ENCODE measurements around the gene GRIN1.

DNA sequence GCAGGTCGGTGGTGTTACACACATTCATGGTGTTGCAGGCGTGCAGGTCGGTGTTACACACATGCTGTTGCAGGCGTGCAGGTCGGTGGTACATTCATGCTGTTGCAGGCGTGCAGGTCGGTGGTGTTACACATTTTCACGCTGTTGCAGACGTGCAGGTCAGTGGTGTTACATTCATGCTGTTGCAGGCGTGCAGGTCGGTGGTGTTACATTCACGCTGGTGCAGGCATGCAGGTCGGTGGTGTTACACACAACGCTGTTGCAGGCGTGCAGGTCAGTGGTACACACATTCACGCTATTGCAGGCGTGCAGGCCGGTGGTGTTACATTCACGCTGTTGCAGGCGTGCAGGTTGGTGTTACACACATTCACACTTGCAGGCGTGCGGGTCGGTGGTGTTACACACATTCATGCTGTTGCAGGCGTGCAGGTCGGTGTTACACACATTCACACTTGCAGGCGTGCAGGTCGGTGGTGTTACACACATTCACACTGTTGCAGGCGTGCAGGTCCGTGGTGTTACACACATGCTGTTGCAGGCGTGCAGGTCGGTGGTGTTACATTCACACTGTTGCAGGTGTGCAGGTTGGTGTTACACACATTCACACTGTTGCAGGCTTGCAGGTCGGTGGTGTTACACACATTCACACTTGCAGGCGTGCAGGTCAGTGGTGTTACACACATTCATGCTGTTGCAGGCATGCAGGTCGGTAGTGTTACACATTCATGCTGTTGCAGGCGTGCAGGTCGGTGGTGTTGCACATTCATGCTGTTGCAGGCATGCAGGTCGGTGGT lies 35.6 kb upstream of the GRIN1 start:
- TF ChIP-seq, protein P1, sequence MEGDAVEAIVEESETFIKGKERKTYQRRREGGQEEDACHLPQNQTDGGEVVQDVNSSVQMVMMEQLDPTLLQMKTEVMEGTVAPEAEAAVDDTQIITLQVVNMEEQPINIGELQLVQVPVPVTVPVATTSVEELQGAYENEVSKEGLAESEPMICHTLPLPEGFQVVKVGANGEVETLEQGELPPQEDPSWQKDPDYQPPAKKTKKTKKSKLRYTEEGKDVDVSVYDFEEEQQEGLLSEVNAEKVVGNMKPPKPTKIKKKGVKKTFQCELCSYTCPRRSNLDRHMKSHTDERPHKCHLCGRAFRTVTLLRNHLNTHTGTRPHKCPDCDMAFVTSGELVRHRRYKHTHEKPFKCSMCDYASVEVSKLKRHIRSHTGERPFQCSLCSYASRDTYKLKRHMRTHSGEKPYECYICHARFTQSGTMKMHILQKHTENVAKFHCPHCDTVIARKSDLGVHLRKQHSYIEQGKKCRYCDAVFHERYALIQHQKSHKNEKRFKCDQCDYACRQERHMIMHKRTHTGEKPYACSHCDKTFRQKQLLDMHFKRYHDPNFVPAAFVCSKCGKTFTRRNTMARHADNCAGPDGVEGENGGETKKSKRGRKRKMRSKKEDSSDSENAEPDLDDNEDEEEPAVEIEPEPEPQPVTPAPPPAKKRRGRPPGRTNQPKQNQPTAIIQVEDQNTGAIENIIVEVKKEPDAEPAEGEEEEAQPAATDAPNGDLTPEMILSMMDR (IDR thresholded peaks at IDR 0.05; ENCODE audit: low read depth, low read length), result no peak
- TF ChIP-seq, protein P2, sequence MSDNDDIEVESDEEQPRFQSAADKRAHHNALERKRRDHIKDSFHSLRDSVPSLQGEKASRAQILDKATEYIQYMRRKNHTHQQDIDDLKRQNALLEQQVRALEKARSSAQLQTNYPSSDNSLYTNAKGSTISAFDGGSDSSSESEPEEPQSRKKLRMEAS (IDR thresholded peaks at IDR 0.05; ENCODE audit: low read depth, low read length), result no peak

All from NB4 (cell line).